Caco-2 (cell line): Measurements from ENCODE around the gene MGLL. TPM values are rescaled to one million over a fixed set of nuclear protein-coding genes. Genes with fewer than 3 reads are reported as not detected.

Experiments used
- BruUV-seq: library from RNA; stranded (reverse); fragments of 400-500 nt; replicated peaks from 2 replicates; lab custom pipeline; 2021; lab: Mats Ljungman, UMichigan
- CTCF ChIA-PET: fragments of 300-600 bp; sonication (Branson Sonifier 250); formaldehyde crosslinking; loops from one replicate; lab custom pipeline; 2022; ENCODE audit warnings: antibody characterized with exemption; lab: Charles Lee
- POLR2A ChIA-PET: fragments of 300-600 bp; sonication (Branson Sonifier 250); formaldehyde crosslinking; loops from one replicate; lab custom pipeline; 2022; ENCODE audit warnings: antibody characterized with exemption; lab: Charles Lee
- DNase-seq, 2 experiments: peaks; one replicate each; pipeline versions ENCODE4 v3.0.0 to v3.0.0-alpha.2; 2020 to 2022
- H3K27me3 ChIP-seq: replicated peaks from 2 replicates; pipeline ENCODE4 v1.6.0; 2011; ENCODE audit warnings: low read length; ENCODE audit not compliant: control insufficient read depth, insufficient read depth
- H3K36me3 ChIP-seq: 2 replicates; pipeline ENCODE4 v1.5.1; 2011; ENCODE audit warnings: low read length; ENCODE audit not compliant: control insufficient read depth, insufficient read depth
- H3K4me1 ChIP-seq: fragments of 250-450 bp; sonication (Bioruptor Pico); 2 replicates; pipeline ENCODE4 v1.5.1; 2020; ENCODE audit warnings: mild to moderate bottlenecking
- H3K4me3 ChIP-seq: 2 replicates; pipeline ENCODE4 v1.5.1; 2011; ENCODE audit warnings: low read depth, mild to moderate bottlenecking, control low read depth, low read length
- H3K9me3 ChIP-seq: fragments of 250-450 bp; sonication (Bioruptor Pico); 2 replicates; pipeline ENCODE4 v1.5.1; 2020; ENCODE audit warnings: mild to moderate bottlenecking, moderate library complexity
- H3K27ac Mint-ChIP-seq: one replicate; pipeline ENCODE4 v1.8.0; 2022; ENCODE audit warnings: mixed read lengths; ENCODE audit not compliant: unreplicated experiment
- H3K27me3 Mint-ChIP-seq: one replicate; pipeline ENCODE4 v1.8.0; 2022; ENCODE audit warnings: mixed read lengths; ENCODE audit not compliant: insufficient read depth, unreplicated experiment
- H3K36me3 Mint-ChIP-seq: one replicate; pipeline ENCODE4 v1.8.0; 2022; ENCODE audit warnings: mild to moderate bottlenecking, mixed read lengths; ENCODE audit not compliant: insufficient read depth, unreplicated experiment
- H3K4me1 Mint-ChIP-seq: one replicate; pipeline ENCODE4 v1.8.0; 2022; ENCODE audit warnings: low read depth, mixed read lengths; ENCODE audit not compliant: unreplicated experiment
- H3K4me3 Mint-ChIP-seq: one replicate; pipeline ENCODE4 v1.8.0; 2022; ENCODE audit warnings: mild to moderate bottlenecking, moderate library complexity, mixed read lengths; ENCODE audit not compliant: unreplicated experiment
- H3K9me3 Mint-ChIP-seq: one replicate; pipeline ENCODE4 v1.8.0; 2022; ENCODE audit warnings: mixed read lengths; ENCODE audit not compliant: unreplicated experiment
- intact Hi-C: fragments of 100-400 bp; cut with micrococcal nuclease; formaldehyde crosslinking; loops from one replicate; pipeline ENCODE4 v1.10.0; 2022; ENCODE audit not compliant: unreplicated experiment
- total RNA-seq: library from RNA; stranded (reverse); gene quantifications from 2 replicates; pipeline ENCODE4 v1.2.3, GENCODE V29; 2022
- TF ChIP-seq, protein P1 (sequence below), 2 experiments: fragments of 200-600 bp in 1 of 2; IDR thresholded peaks; 1 replicate in 1 of 2; 2 replicates in 1 of 2; pipeline versions ENCODE4 v1.5.1 to v1.8.0; 2011 to 2022; ENCODE audit warnings: antibody characterized with exemption in 1 of 2, control low read depth in 1 of 2, inconsistent platforms in 1 of 2, low read depth in 1 of 2, low read length in 1 of 2, mild to moderate bottlenecking in 1 of 2, moderate library complexity in 1 of 2; ENCODE audit not compliant: insufficient read depth in 1 of 2, severe bottlenecking in 1 of 2, unreplicated experiment in 1 of 2

MGLL gene
- total RNA-seq, 1 experiment from 2014 or later = 7.8 TPM

DNA sequence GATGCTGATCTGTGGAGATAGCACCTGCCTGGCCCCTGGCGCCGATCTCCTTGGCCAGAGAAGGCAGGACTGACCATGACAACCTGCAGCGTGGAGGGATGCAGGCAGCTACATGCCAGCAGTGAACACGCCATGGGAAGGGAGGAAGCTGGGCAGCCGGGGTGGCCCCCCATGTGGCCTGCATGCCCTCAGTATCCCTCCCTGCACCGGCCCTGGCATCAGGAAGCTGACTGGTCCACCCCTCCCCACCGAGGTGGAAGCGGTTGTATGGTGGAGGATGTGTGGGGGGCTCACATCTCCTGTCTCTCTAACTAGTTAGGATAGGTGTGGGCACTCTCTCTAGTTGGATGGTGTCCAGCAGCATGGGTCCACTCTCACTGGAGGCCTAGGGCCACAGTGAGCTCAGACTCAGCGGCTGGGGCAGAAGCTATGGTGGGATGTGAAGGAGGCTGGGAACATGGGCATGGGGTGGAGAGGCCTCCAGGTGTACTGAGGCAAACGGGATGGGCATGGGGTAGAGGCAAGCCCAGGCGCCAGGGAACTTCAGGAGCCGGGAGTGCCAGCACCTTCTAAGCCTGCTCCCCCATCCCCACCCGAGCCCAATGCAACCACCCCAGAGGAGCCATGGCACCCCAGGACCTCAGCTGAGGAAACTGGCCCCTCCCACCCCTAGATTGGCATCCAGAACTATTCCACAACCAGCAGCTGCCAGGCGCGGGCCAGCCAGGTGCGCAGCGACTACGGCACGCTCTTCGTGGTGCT lies 151.4 kb downstream of the MGLL start:
- Mint-ChIP-seq H3K27ac (no peak overlapping the region), H3K36me3 (peaks cover 21% of the 10 kb centered on the region), H3K4me3 (peak overlapping the region; percentile 68), H3K4me1 (peaks cover 8% of the 10 kb centered on the region), H3K27me3 (no peaks in the 10 kb centered on the region), H3K9me3 (no peaks in the 10 kb centered on the region)
- TF ChIP-seq, protein P1, sequence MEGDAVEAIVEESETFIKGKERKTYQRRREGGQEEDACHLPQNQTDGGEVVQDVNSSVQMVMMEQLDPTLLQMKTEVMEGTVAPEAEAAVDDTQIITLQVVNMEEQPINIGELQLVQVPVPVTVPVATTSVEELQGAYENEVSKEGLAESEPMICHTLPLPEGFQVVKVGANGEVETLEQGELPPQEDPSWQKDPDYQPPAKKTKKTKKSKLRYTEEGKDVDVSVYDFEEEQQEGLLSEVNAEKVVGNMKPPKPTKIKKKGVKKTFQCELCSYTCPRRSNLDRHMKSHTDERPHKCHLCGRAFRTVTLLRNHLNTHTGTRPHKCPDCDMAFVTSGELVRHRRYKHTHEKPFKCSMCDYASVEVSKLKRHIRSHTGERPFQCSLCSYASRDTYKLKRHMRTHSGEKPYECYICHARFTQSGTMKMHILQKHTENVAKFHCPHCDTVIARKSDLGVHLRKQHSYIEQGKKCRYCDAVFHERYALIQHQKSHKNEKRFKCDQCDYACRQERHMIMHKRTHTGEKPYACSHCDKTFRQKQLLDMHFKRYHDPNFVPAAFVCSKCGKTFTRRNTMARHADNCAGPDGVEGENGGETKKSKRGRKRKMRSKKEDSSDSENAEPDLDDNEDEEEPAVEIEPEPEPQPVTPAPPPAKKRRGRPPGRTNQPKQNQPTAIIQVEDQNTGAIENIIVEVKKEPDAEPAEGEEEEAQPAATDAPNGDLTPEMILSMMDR (IDR thresholded peaks at IDR 0.05; ENCODE audit: insufficient read depth in 1 of 2, low read depth in 1 of 2, low read length in 1 of 2, severe bottlenecking in 1 of 2, unreplicated experiment in 1 of 2) = no peak
- H3K9me3 ChIP-seq = no peaks in the 10 kb centered on the region
- H3K4me3 ChIP-seq = no peak overlapping the region
- DNase-seq = no peak
- H3K4me1 ChIP-seq = peaks cover 7% of the 10 kb centered on the region; the same call in 1 of the 2 replicates
- H3K27me3 ChIP-seq = no peaks in the 10 kb centered on the region
- H3K36me3 ChIP-seq = no peaks in the 10 kb centered on the region
- intact Hi-C loops = loop anchor here (10.0 kb wide), 1 partner anchor 76 kb away; the partner anchor contains the start of genes MCM2 and TPRA1
- BruUV-seq = no TSS peak
- CTCF ChIA-PET = no interaction called here
- POLR2A ChIA-PET = no interaction called here

DNA sequence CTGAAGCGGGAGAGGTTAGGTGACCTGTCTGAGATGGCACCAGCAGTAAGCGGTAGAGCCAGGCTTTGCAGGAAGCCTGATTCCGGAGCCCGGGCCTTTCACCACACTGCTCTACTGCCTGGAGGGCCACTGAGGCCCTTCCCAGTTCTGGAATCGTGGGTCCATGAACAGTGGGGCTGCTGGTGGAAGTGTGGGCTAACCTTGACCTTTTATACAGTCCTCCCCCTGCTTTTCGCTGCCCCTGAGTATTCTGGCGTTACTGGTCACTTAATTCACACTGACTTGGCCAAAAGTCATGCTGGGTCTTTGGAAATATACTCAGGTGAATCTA lies 152.1 kb downstream of the MGLL start:
- ChIA-PET CTCF (no interaction called here), POLR2A (no interaction called here)

DNA sequence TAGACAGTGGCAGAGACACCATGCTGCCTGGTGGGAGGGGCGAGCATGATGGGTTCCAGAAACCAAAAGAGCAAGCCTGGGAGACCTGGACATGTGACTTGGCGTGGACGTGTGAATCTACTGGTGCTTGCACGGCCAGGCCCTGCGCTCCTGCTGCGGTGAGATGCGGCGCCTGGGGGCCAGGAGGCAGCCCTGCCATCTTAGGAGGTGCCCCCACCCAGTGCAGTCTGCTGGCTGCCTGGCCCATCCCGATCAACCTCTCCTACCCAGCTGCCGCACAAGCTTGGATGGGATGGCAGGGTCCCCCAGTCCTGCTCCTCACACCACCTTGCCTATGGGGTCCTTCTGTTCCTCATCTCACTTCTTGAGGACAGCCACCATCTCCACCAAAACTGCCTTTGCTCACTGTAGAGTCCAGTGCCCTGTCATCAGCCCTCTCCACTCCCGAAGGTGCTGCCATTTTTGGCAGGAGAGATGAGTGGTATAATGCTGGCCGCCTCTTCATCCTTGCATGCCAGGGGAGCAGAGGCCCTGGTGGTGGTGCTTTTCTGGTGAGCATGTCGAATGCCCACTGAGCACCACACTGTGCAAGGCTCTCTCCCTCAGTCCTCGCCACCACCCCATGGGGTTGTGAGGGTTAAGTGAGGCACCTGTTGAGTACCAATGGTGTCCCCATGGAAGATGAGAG lies 152.6 kb downstream of the MGLL start:
- Histone ChIP-seq H3K36me3 (no peaks in the 10 kb centered on the region), H3K4me3 (no peak overlapping the region), H3K27me3 (no peaks in the 10 kb centered on the region), H3K4me1 (peaks cover 7% of the 10 kb centered on the region; the same call in 1 of the 2 replicates), H3K9me3 (no peaks in the 10 kb centered on the region)
- intact Hi-C loops = loop anchor here (10.0 kb wide), 1 partner anchor 75 kb away; the partner anchor contains the start of genes MCM2 and TPRA1
- Mint-ChIP-seq H3K36me3 (peaks cover 21% of the 10 kb centered on the region), H3K4me3 (no peak overlapping the region), H3K27ac (no peak overlapping the region), H3K27me3 (no peaks in the 10 kb centered on the region), H3K4me1 (peaks cover 8% of the 10 kb centered on the region), H3K9me3 (no peaks in the 10 kb centered on the region)
- BruUV-seq = no TSS peak
- ChIA-PET CTCF (no interaction called here), POLR2A (no interaction called here)
- no peak for DNase-seq
- TF ChIP-seq, protein P1 (IDR thresholded peaks at IDR 0.05; ENCODE audit: insufficient read depth in 1 of 2, low read depth in 1 of 2, low read length in 1 of 2, severe bottlenecking in 1 of 2, unreplicated experiment in 1 of 2) = no peak

More for the DNA sequence above, 152.1 kb downstream of the MGLL start:
- no TSS peak for BruUV-seq
- DNase-seq = no peak
- Mint-ChIP-seq H3K4me1 (peaks cover 8% of the 10 kb centered on the region), H3K4me3 (no peak overlapping the region), H3K27me3 (no peaks in the 10 kb centered on the region), H3K36me3 (peaks cover 21% of the 10 kb centered on the region), H3K27ac (no peak overlapping the region), H3K9me3 (no peaks in the 10 kb centered on the region)
- H3K27me3 ChIP-seq = no peaks in the 10 kb centered on the region
- no peaks in the 10 kb centered on the region for H3K36me3 ChIP-seq
- no peak overlapping the region for H3K4me3 ChIP-seq
- intact Hi-C loops = loop anchor here (10.0 kb wide), 1 partner anchor 75 kb away; the partner anchor contains the start of genes MCM2 and TPRA1
- TF ChIP-seq, protein P1 (IDR thresholded peaks at IDR 0.05; ENCODE audit: insufficient read depth in 1 of 2, low read depth in 1 of 2, low read length in 1 of 2, severe bottlenecking in 1 of 2, unreplicated experiment in 1 of 2) = no peak
- no peaks in the 10 kb centered on the region for H3K9me3 ChIP-seq
- H3K4me1 ChIP-seq = peaks cover 7% of the 10 kb centered on the region; the same call in 1 of the 2 replicates
